Measurements from ENCODE around the gene ATP13A4.

DNA sequence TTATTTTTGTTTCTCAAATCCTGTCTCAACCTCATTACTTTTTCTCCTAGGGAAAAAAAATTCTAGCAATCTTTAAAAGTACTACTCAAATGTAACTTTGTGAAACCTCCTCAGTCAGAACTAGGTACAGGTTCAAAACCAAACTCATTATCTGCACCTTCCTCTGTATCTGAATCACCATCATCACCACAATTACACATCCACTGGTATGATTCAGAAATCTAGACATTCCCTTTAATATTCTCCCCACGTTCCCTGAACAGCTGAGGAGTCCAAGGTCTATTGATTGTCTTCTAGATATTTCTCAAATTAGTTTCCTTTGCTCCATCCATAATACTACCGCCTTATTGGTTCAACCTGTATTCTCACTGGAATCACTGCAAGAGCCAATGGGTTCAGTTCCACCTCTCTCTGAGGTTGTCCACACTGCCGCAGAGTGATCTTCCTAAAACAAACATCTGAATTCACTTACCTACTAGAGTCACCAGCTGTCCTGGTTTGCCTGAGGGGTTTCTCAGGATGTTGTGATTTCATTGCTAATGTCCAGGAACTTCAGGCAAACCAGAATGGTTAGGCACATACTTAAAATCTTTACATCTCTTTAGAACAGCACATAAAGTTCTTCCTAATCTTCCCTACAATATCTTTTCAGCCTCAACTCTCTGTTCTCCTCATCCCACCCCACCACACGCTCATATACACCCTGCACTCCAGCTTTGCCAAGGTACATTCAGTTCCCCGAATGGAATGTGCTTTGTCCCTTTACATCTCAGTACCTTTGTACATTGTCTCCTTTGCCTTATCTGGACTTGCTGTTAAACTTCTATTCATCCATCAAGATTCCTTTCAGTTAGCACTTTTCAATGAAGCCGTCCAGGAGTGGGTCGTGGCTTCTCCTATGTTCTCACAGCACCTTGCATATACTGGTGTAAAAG is 24.2 kb downstream of the ATP13A4 start:
- TF ChIP-seq, protein P1, sequence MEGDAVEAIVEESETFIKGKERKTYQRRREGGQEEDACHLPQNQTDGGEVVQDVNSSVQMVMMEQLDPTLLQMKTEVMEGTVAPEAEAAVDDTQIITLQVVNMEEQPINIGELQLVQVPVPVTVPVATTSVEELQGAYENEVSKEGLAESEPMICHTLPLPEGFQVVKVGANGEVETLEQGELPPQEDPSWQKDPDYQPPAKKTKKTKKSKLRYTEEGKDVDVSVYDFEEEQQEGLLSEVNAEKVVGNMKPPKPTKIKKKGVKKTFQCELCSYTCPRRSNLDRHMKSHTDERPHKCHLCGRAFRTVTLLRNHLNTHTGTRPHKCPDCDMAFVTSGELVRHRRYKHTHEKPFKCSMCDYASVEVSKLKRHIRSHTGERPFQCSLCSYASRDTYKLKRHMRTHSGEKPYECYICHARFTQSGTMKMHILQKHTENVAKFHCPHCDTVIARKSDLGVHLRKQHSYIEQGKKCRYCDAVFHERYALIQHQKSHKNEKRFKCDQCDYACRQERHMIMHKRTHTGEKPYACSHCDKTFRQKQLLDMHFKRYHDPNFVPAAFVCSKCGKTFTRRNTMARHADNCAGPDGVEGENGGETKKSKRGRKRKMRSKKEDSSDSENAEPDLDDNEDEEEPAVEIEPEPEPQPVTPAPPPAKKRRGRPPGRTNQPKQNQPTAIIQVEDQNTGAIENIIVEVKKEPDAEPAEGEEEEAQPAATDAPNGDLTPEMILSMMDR (IDR thresholded peaks at IDR 0.05), result no peak
- no peak for TF ChIP-seq POLR2AphosphoS5 (IDR thresholded peaks at IDR 0.05; ENCODE audit: insufficient read depth in 1 of 2, low read depth in 1 of 2)

All from vagina (tissue), 2 donors.